Endothelial cell of umbilical vein (primary cell): ENCODE data around the gene SLC41A3. TPM values are rescaled to one million over a fixed set of nuclear protein-coding genes. Genes with fewer than 3 reads are reported as not detected.

Source experiments
- BruUV-seq: library from RNA; stranded (reverse); fragments of 400-500 nt; replicated peaks from 2 replicates; lab custom pipeline; 2021; lab: Mats Ljungman, UMichigan
- CTCF ChIA-PET: fragments of 300-600, 350-600 bp; sonication (Branson Sonifier 250); formaldehyde crosslinking; loops from one replicate; lab custom pipeline; 2021; ENCODE audit warnings: antibody characterized with exemption, inconsistent platforms; lab: Charles Lee
- POLR2A ChIA-PET: fragments of 300-600, 350-600 bp; sonication (Branson Sonifier 250); formaldehyde crosslinking; loops from one replicate; lab custom pipeline; 2021; ENCODE audit warnings: antibody characterized with exemption, inconsistent platforms; lab: Charles Lee
- DNase-seq: peaks from one replicate; pipeline ENCODE4 v3.0.0-alpha.2; 2011; ENCODE audit warnings: low read depth, low spot score
- FAIRE-seq: peaks from 2 replicates; lab custom pipeline; 2011; peaks lifted over from hg19 to GRCh38; lab: Jason Lieb, UNC
- H2AFZ ChIP-seq: 2 replicates; pipeline ENCODE4 v1.6.0; 2012; ENCODE audit warnings: low read depth, low read length, control low read depth, inconsistent platforms
- H3K27ac ChIP-seq: 2 replicates; pipeline ENCODE4 v1.5.1; 2011; ENCODE audit warnings: low read depth, mild to moderate bottlenecking, control low read depth, low read length, moderate library complexity; ENCODE audit not compliant: insufficient read depth
- H3K27me3 ChIP-seq, 2 experiments: 2 replicates each; pipeline versions ENCODE4 v1.6.0 to v1.6.1; 2011; ENCODE audit warnings: low read length in 2 of 2, mixed read lengths in 1 of 2; ENCODE audit not compliant: control insufficient read depth in 2 of 2, insufficient read depth in 2 of 2
- H3K36me3 ChIP-seq, 2 experiments: 2 replicates in 1 of 2; 3 replicates in 1 of 2; pipeline ENCODE4 v1.5.1; 2011; ENCODE audit warnings: low read length in 2 of 2, mild to moderate bottlenecking in 1 of 2, moderate library complexity in 1 of 2; ENCODE audit not compliant: control insufficient read depth in 2 of 2, insufficient read depth in 2 of 2; ENCODE audit errors: extremely low read depth in 1 of 2
- H3K4me1 ChIP-seq: 3 replicates; pipeline ENCODE4 v1.5.1; 2011; ENCODE audit warnings: mild to moderate bottlenecking, low read length; ENCODE audit not compliant: control insufficient read depth, insufficient read depth; ENCODE audit errors: extremely low read depth
- H3K4me2 ChIP-seq: 2 replicates; pipeline ENCODE4 v1.6.1; 2011; ENCODE audit warnings: low read length, control low read depth, mixed read lengths; ENCODE audit not compliant: insufficient read depth
- H3K4me3 ChIP-seq, 3 experiments: fragments of 200-600 bp in 1 of 3; sonication (generic), shearing (Covaris generic) in 1 of 3; replicated peaks in 1 of 3; 2 replicates each; pipeline ENCODE4 v1.5.1; 2011 to 2016; ENCODE audit warnings: control low read depth in 3 of 3, low read length in 3 of 3, mild to moderate bottlenecking in 2 of 3, inconsistent platforms in 1 of 3, low read depth in 1 of 3, moderate library complexity in 1 of 3; ENCODE audit not compliant: insufficient read depth in 1 of 3
- H3K79me2 ChIP-seq: 2 replicates; pipeline ENCODE4 v1.6.0; 2012; ENCODE audit warnings: low read length, inconsistent platforms; ENCODE audit not compliant: control insufficient read depth, insufficient read depth
- H3K9ac ChIP-seq: replicated peaks from 2 replicates; pipeline ENCODE3; 2011; ENCODE audit warnings: low read length, control low read depth; ENCODE audit not compliant: insufficient read depth; ENCODE audit errors: extremely low read depth
- H3K9me1 ChIP-seq: replicated peaks from 3 replicates; pipeline ENCODE4 v1.6.0; 2011; ENCODE audit warnings: mild to moderate bottlenecking, low read length; ENCODE audit not compliant: control insufficient read depth, insufficient read depth; ENCODE audit errors: extremely low read depth
- H3K9me3 ChIP-seq: replicated peaks from 2 replicates; pipeline ENCODE4 v1.5.1; 2012; ENCODE audit warnings: low read length, inconsistent platforms; ENCODE audit not compliant: control insufficient read depth, insufficient read depth
- H4K20me1 ChIP-seq: replicated peaks from 2 replicates; pipeline ENCODE3; 2011; ENCODE audit warnings: mild to moderate bottlenecking, low read length; ENCODE audit not compliant: control insufficient read depth, insufficient read depth; ENCODE audit errors: extremely low read depth
- EZH2 ChIP-seq: IDR thresholded peaks from 2 replicates; pipeline ENCODE4 v1.6.1; 2012; ENCODE audit warnings: borderline replicate concordance, low read depth, mild to moderate bottlenecking, moderate library complexity, low read length, inconsistent platforms; ENCODE audit not compliant: severe bottlenecking
- JUN ChIP-seq: IDR thresholded peaks from 2 replicates; pipeline ENCODE4 v1.6.1; 2011; ENCODE audit warnings: borderline replicate concordance, low read depth; ENCODE audit not compliant: insufficient read length, insufficient read depth
- POLR2A ChIP-seq: IDR thresholded peaks from 2 replicates; pipeline ENCODE4 v1.6.1; 2012; ENCODE audit warnings: low read depth, mild to moderate bottlenecking, control low read depth, low read length
- dilution Hi-C: fragments of 300-500 bp; cut with MboI; formaldehyde crosslinking; loops from one replicate; pipeline ENCODE4 v1.15.0; 2019; ENCODE audit warnings: low sequenced_read_pairs; ENCODE audit not compliant: extremely low pct_ligation_motif_present
- intact Hi-C: fragments of 100-400 bp; cut with micrococcal nuclease; formaldehyde crosslinking; loops from one replicate; pipeline ENCODE4 v1.10.0; 2022
- polyA plus RNA-seq, 4 experiments: library from polyadenylated mRNA; depleted of rRNA in 3 of 4; stranded (reverse) in 3 of 4; unstranded in 1 of 4; fragments of >200 nt; gene quantifications; 2 replicates each; pipeline versions ENCODE4 v1.2.1 to v1.2.3, GENCODE V29; 2011 to 2012; ENCODE audit warnings: missing spikeins in 1 of 4
- total RNA-seq: library from RNA; stranded (reverse); gene quantifications from 2 replicates; pipeline ENCODE4 v1.2.3, GENCODE V29; 2021
- TF ChIP-seq, protein P1 (sequence below), 2 donors: IDR thresholded peaks; 1 replicate in 1 of 2; 2 replicates in 1 of 2; pipeline ENCODE4 v1.5.1; 2011; ENCODE audit warnings: low read length in 2 of 2, mild to moderate bottlenecking in 2 of 2, moderate library complexity in 2 of 2, control low read depth in 1 of 2, inconsistent platforms in 1 of 2, low read depth in 1 of 2; ENCODE audit not compliant: insufficient read depth in 1 of 2; ENCODE audit errors: extremely low read depth in 1 of 2
- TF ChIP-seq, protein P2 (sequence below): IDR thresholded peaks from 2 replicates; pipeline ENCODE4 v1.6.1; 2011; ENCODE audit not compliant: insufficient read depth, insufficient read length

SLC41A3 gene
- total and polyA plus RNA-seq, 2 donors (not counting 3 experiments of a cell fraction or from before 2014, with no cell fraction given): 52.5 to 118 TPM

- H3K9ac ChIP-seq: no peak overlapping the region
- H3K4me3 ChIP-seq: no peak overlapping the region
- no peaks in the 10 kb centered on the region for H4K20me1 ChIP-seq
- ChIA-PET POLR2A (no interaction called here), CTCF (no interaction called here)
- no peak overlapping the region for H3K27ac ChIP-seq
- no peaks in the 10 kb centered on the region for H3K9me3 ChIP-seq
- H3K9me1 ChIP-seq: no peaks in the 10 kb centered on the region
- dilution Hi-C loops: no loop called here
- no TSS peak for BruUV-seq
- H3K27me3 ChIP-seq: no peaks in the 10 kb centered on the region
- H2AFZ ChIP-seq: no peak overlapping the region
- FAIRE-seq: no peak
- H3K36me3 ChIP-seq: peaks cover 0 to 6% of the 10 kb centered on the region in 2 experiments
- H3K4me2 ChIP-seq: no peak overlapping the region
- no peaks in the 10 kb centered on the region for H3K79me2 ChIP-seq
- H3K4me1 ChIP-seq: no peaks in the 10 kb centered on the region
- TF ChIP-seq EZH2: no peak
- DNase-seq: no peak
- intact Hi-C loops: no loop called here
Measured at GRCh38 chr3:126031981-126032471, 51.9 kb downstream of the SLC41A3 start.

DNA sequence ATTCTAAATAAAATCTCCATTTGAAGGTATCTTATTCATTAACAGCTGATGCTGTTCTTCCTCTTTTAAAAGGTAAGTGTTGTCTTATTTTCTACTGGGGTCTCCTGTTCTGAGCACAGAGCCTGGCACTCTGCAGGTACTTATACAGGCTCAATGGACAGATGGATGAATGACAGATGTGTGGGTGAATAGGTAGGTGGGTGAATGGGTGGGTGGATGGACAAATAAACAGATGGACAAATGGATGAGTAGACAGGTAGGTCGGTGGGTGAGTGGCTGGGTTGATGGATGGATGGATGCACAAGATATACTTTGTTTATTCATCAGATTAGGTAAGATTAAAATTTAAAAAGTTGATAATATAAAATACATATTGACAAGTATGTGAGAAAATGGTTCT is 53.5 kb downstream of the SLC41A3 start:
- no peaks in the 10 kb centered on the region for H3K27me3 ChIP-seq
- intact Hi-C loops (no loop called here), dilution Hi-C loops (no loop called here)
- H3K79me2 ChIP-seq: no peaks in the 10 kb centered on the region
- no peaks in the 10 kb centered on the region for H3K9me1 ChIP-seq
- H2AFZ ChIP-seq: no peak overlapping the region
- H3K27ac ChIP-seq: no peak overlapping the region
- H3K9me3 ChIP-seq: no peaks in the 10 kb centered on the region
- TF ChIP-seq, protein P1, sequence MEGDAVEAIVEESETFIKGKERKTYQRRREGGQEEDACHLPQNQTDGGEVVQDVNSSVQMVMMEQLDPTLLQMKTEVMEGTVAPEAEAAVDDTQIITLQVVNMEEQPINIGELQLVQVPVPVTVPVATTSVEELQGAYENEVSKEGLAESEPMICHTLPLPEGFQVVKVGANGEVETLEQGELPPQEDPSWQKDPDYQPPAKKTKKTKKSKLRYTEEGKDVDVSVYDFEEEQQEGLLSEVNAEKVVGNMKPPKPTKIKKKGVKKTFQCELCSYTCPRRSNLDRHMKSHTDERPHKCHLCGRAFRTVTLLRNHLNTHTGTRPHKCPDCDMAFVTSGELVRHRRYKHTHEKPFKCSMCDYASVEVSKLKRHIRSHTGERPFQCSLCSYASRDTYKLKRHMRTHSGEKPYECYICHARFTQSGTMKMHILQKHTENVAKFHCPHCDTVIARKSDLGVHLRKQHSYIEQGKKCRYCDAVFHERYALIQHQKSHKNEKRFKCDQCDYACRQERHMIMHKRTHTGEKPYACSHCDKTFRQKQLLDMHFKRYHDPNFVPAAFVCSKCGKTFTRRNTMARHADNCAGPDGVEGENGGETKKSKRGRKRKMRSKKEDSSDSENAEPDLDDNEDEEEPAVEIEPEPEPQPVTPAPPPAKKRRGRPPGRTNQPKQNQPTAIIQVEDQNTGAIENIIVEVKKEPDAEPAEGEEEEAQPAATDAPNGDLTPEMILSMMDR (IDR thresholded peaks at IDR 0.05; ENCODE audit: extremely low read depth in 1 of 2, insufficient read depth in 1 of 2, low read depth in 1 of 2, low read length in 2 of 2): no peak
- TF ChIP-seq, protein P2, sequence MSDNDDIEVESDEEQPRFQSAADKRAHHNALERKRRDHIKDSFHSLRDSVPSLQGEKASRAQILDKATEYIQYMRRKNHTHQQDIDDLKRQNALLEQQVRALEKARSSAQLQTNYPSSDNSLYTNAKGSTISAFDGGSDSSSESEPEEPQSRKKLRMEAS: no peak
- no peak for TF ChIP-seq JUN
- no peak for TF ChIP-seq EZH2
- no peak for TF ChIP-seq POLR2A
- H3K4me1 ChIP-seq: no peaks in the 10 kb centered on the region
- H3K4me2 ChIP-seq: no peak overlapping the region
- no peak for DNase-seq
- H4K20me1 ChIP-seq: no peaks in the 10 kb centered on the region
- BruUV-seq: no TSS peak
- ChIA-PET POLR2A (no interaction called here), CTCF (no interaction called here)
- FAIRE-seq: no peak
- H3K9ac ChIP-seq: no peak overlapping the region
- H3K36me3 ChIP-seq: peaks cover 0 to 8% of the 10 kb centered on the region in 2 experiments
- no peak overlapping the region for H3K4me3 ChIP-seq
